ENCODE measurements around the gene IL4I1.

- TF ChIP-seq ZNF274 (IDR thresholded peaks at IDR 0.05; ENCODE audit: low read depth, low read length), result no peak
- TF ChIP-seq YY1 (IDR thresholded peaks at IDR 0.05; ENCODE audit: insufficient read depth, insufficient read length), result no peak
These were observed 29.8 kb upstream of the IL4I1 start for GRCh38 chr19:49926515-49926914.
